ENCODE measurements around the gene PPIP5K2.

DNA sequence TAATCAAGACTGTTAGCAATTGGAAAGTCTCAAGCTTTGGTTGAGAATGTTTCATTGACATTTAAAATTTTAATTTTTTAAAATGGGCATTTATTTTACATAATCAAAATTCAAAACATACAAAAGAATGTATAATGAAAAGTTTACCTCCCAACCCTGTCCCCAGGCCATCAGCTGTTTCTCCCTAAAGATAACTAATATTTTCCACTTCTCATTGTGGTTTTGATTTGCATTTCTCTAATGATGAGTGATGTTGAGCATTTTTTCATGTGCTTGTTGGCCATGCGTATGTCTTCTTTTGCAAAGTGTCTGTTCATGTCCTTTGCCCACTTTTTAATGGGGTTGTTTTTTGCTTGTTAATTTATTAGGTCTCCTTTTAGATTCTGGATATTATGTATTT, 127.0 kb downstream of the PPIP5K2 start:
- no peak for TF ChIP-seq EZH2 (IDR thresholded peaks at IDR 0.05; ENCODE audit: low read length, unreplicated experiment)
- TF ChIP-seq, protein P1, sequence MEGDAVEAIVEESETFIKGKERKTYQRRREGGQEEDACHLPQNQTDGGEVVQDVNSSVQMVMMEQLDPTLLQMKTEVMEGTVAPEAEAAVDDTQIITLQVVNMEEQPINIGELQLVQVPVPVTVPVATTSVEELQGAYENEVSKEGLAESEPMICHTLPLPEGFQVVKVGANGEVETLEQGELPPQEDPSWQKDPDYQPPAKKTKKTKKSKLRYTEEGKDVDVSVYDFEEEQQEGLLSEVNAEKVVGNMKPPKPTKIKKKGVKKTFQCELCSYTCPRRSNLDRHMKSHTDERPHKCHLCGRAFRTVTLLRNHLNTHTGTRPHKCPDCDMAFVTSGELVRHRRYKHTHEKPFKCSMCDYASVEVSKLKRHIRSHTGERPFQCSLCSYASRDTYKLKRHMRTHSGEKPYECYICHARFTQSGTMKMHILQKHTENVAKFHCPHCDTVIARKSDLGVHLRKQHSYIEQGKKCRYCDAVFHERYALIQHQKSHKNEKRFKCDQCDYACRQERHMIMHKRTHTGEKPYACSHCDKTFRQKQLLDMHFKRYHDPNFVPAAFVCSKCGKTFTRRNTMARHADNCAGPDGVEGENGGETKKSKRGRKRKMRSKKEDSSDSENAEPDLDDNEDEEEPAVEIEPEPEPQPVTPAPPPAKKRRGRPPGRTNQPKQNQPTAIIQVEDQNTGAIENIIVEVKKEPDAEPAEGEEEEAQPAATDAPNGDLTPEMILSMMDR (conservative IDR thresholded peaks at IDR 0.05; ENCODE audit: low read depth, low read length) = no peak

All from PC-3 (cell line).